ENCODE measurements around the gene PTPRT. TPM values are rescaled to one million over a fixed set of nuclear protein-coding genes. Genes with fewer than 3 reads are reported as not detected.

Gene PTPRT
- total and polyA plus RNA-seq, 2 of the 4 experiments (the other 2 are of a cell fraction), result not detected

DNA sequence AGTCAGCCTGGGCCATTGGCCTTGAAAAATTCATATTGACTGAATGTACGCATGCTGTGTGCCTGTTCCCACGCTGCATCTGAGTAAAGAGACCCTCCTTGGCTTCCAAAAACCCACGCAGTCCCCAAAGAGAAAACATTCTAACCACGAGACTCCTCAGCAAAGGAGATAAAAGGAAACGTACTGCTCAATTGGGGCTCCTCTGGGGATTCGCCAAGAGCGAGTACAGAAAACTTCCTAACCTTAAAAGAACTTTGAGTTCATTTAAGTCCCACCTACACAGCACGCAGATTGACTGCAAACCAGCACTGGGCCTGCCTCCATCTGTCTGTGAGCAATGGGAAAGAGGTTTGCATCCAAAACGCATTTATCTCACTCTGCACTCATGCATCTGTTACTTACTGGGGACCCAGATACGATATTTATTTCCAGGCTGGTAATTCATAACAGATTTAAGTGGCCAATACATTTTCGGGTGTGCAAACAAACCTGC lies 1065.7 kb downstream of the PTPRT start:
- POLR2A ChIA-PET (ENCODE audit: unreplicated experiment), result no interaction called here
- BruUV-seq (replicated peaks), result no TSS peak

More for the DNA sequence above, 1065.7 kb downstream of the PTPRT start:
- H2AFZ ChIP-seq (replicated peaks; ENCODE audit: low read length, poor library complexity), result no peak overlapping the region
- no peak overlapping the region for H3K4me3 ChIP-seq (ENCODE audit: insufficient read depth, low read depth, low read length)
- no peak overlapping the region for H3K4me2 ChIP-seq (ENCODE audit: low read depth, low read length)
- H4K8ac ChIP-seq (ENCODE audit: low read depth in 2 of 2, low read length in 2 of 2), result no peak overlapping the region
- H4K20me1 ChIP-seq (ENCODE audit: insufficient read depth, low read length), result no peaks in the 10 kb centered on the region
- no peak overlapping the region for H4K91ac ChIP-seq (ENCODE audit: insufficient read depth, low read depth, low read length)
- intact Hi-C loops (cut with micrococcal nuclease) (no loop called here), in situ Hi-C loops (cut with MboI; ENCODE audit: low sequenced_read_pairs) (no loop called here), dilution Hi-C loops (cut with HindIII; ENCODE audit: low sequenced_read_pairs, unreplicated experiment) (no loop called here)
- ATAC-seq (ENCODE audit: low read depth) (no peak), DNase-seq (no peak)
- no peak overlapping the region for H3K9ac ChIP-seq (ENCODE audit: low read depth, low read length)
- no peak overlapping the region for H2BK15ac ChIP-seq (ENCODE audit: low read depth, low read length)
- H3K27me3 ChIP-seq (ENCODE audit: control insufficient read depth, insufficient read depth, low read length), result no peaks in the 10 kb centered on the region
- H2AK5ac ChIP-seq (ENCODE audit: low read depth, low read length), result no peak overlapping the region
- H3K9me3 ChIP-seq (ENCODE audit: control insufficient read depth, insufficient read depth, low read length), result peaks cover 28% of the 10 kb centered on the region
- CTCF ChIA-PET, result no interaction called here
- no peak overlapping the region for H2BK20ac ChIP-seq (ENCODE audit: low read depth, low read length)
- no peak overlapping the region for H3K56ac ChIP-seq (ENCODE audit: extremely low read depth, insufficient read depth, low read length)
- no peak overlapping the region for H3K27ac ChIP-seq (ENCODE audit: insufficient read depth, low read length)
- WGBS, 2 experiments (ENCODE audit: extremely low coverage in 2 of 2, insufficient read length in 1 of 2), result 54% methylated on average over 3 of the region's 11 CpGs; no CpG with 5 or more reads in 1 of the 2 experiments
- no peak overlapping the region for H2BK120ac ChIP-seq (ENCODE audit: low read depth, low read length)
- TF ChIP-seq RCOR1 (IDR thresholded peaks at IDR 0.05; ENCODE audit: insufficient replicate concordance, low read length) (no peak), MAFK (IDR thresholded peaks at IDR 0.05; ENCODE audit: low read depth, low read length) (no peak), CEBPB (IDR thresholded peaks at IDR 0.05; ENCODE audit: low read depth, low read length) (no peak), MXI1 (IDR thresholded peaks at IDR 0.05; ENCODE audit: borderline replicate concordance, low read depth, low read length) (no peak), RFX5 (IDR thresholded peaks at IDR 0.05; ENCODE audit: low read depth, low read length) (no peak), CHD1 (IDR thresholded peaks at IDR 0.05; ENCODE audit: low read depth, low read length) (no peak), SMC3 (IDR thresholded peaks at IDR 0.05; ENCODE audit: low read depth, low read length) (no peak), BHLHE40 (IDR thresholded peaks at IDR 0.05; ENCODE audit: low read depth, low read length) (no peak), RAD21 (IDR thresholded peaks at IDR 0.05; ENCODE audit: low read length) (no peak), FOS (IDR thresholded peaks at IDR 0.05; ENCODE audit: low read depth, low read length) (no peak), MAZ (IDR thresholded peaks at IDR 0.05; ENCODE audit: borderline replicate concordance, low read depth, low read length) (no peak), NFE2L2 (IDR thresholded peaks at IDR 0.05; ENCODE audit: low read depth, low read length) (no peak), POLR2A (IDR thresholded peaks at IDR 0.05; ENCODE audit: low read depth, low read length) (no peak)
- TF ChIP-seq, protein P1, sequence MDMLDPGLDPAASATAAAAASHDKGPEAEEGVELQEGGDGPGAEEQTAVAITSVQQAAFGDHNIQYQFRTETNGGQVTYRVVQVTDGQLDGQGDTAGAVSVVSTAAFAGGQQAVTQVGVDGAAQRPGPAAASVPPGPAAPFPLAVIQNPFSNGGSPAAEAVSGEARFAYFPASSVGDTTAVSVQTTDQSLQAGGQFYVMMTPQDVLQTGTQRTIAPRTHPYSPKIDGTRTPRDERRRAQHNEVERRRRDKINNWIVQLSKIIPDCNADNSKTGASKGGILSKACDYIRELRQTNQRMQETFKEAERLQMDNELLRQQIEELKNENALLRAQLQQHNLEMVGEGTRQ (IDR thresholded peaks at IDR 0.05; ENCODE audit: low read depth, low read length), result no peak
- TF ChIP-seq, protein P2, sequence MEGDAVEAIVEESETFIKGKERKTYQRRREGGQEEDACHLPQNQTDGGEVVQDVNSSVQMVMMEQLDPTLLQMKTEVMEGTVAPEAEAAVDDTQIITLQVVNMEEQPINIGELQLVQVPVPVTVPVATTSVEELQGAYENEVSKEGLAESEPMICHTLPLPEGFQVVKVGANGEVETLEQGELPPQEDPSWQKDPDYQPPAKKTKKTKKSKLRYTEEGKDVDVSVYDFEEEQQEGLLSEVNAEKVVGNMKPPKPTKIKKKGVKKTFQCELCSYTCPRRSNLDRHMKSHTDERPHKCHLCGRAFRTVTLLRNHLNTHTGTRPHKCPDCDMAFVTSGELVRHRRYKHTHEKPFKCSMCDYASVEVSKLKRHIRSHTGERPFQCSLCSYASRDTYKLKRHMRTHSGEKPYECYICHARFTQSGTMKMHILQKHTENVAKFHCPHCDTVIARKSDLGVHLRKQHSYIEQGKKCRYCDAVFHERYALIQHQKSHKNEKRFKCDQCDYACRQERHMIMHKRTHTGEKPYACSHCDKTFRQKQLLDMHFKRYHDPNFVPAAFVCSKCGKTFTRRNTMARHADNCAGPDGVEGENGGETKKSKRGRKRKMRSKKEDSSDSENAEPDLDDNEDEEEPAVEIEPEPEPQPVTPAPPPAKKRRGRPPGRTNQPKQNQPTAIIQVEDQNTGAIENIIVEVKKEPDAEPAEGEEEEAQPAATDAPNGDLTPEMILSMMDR (conservative IDR thresholded peaks at IDR 0.05; ENCODE audit: low read depth, low read length), result no peak
- TF ChIP-seq, protein P3, sequence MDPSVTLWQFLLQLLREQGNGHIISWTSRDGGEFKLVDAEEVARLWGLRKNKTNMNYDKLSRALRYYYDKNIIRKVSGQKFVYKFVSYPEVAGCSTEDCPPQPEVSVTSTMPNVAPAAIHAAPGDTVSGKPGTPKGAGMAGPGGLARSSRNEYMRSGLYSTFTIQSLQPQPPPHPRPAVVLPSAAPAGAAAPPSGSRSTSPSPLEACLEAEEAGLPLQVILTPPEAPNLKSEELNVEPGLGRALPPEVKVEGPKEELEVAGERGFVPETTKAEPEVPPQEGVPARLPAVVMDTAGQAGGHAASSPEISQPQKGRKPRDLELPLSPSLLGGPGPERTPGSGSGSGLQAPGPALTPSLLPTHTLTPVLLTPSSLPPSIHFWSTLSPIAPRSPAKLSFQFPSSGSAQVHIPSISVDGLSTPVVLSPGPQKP (IDR thresholded peaks at IDR 0.05; ENCODE audit: borderline replicate concordance, low read depth, low read length), result no peak
- H3K36me3 ChIP-seq (ENCODE audit: control insufficient read depth, insufficient read depth, low read length), result no peaks in the 10 kb centered on the region
- H2BK5ac ChIP-seq (ENCODE audit: low read depth, low read length, poor library complexity, severe bottlenecking), result no peak overlapping the region
- no peak overlapping the region for H3K4ac ChIP-seq (ENCODE audit: low read depth, low read length)
- no peaks in the 10 kb centered on the region for H3K9me1 ChIP-seq (ENCODE audit: insufficient read depth, low read length)
- H3K79me1 ChIP-seq (ENCODE audit: low read depth in 1 of 2, low read length in 2 of 2), result no peaks in the 10 kb centered on the region
- no peaks in the 10 kb centered on the region for H3K4me1 ChIP-seq (ENCODE audit: control insufficient read depth, insufficient read depth, low read length)
- no peak overlapping the region for H3K14ac ChIP-seq (replicated peaks; ENCODE audit: low read depth, low read length)
- no peak overlapping the region for H3K23ac ChIP-seq (ENCODE audit: low read depth, low read length)
- H3K18ac ChIP-seq (ENCODE audit: low read depth, low read length), result no peak overlapping the region
- no peak overlapping the region for H2AK9ac ChIP-seq (replicated peaks; ENCODE audit: low read depth, low read length, poor library complexity)
- no peak overlapping the region for H4K5ac ChIP-seq (ENCODE audit: low read depth, low read length)

Measured in IMR-90 (cell line).